GM18909 (cell line): ENCODE measurements around the gene UGGT2.
"Not testable (repeated sequence)": the region's sequence is repeated elsewhere in the genome, so short reads cannot be mapped to it uniquely, and the experiment has no call there.

Source experiments
- ATAC-seq: cut with Tn5 transposase; IDR thresholded peaks from one replicate; pipeline ENCODE4 v1.9.1; 2021; ENCODE audit warnings: mild to moderate bottlenecking; ENCODE audit not compliant: unreplicated experiment, poor library complexity

Gene UGGT2

GRCh38 chr13:96053003-96053703, at the start of gene UGGT2:
TSS of gene UGGT2 (minus strand) at chr13:96053401. CDS start at chr13:96053312, 89 bp downstream.
- ATAC-seq = peak; percentile 97

- no peak for ATAC-seq
Measured at GRCh38 chr13:96100457-96101220, 47.4 kb upstream of the UGGT2 start.

- ATAC-seq = no peak
Measured at GRCh38 chr13:96093296-96094006, 40.2 kb upstream of the UGGT2 start.

GRCh38 chr13:96091164-96092117, 38.2 kb upstream of the UGGT2 start:
- no peak for ATAC-seq

GRCh38 chr13:96090240-96091101, 37.3 kb upstream of the UGGT2 start:
- peak; percentile 58 for ATAC-seq

GRCh38 chr13:96089749-96090239, 36.6 kb upstream of the UGGT2 start, which contains the start of gene HS6ST3:
TSS of gene HS6ST3 (plus strand) at chr13:96090107.
- ATAC-seq = peak; percentile 51

- ATAC-seq = no peak
Measured at GRCh38 chr13:96089139-96089538, 35.9 kb upstream of the UGGT2 start.

GRCh38 chr13:96086736-96087135, 33.5 kb upstream of the UGGT2 start:
- no peak for ATAC-seq

GRCh38 chr13:96082640-96083039, 29.4 kb upstream of the UGGT2 start:
- ATAC-seq = no peak

- no peak for ATAC-seq
Measured at GRCh38 chr13:96081888-96082287, 28.7 kb upstream of the UGGT2 start.

- no peak for ATAC-seq
Measured at GRCh38 chr13:96080676-96081075, 27.5 kb upstream of the UGGT2 start.

- no peak for ATAC-seq
Measured at GRCh38 chr13:96075953-96076543, 22.8 kb upstream of the UGGT2 start.

- no peak for ATAC-seq
Measured at GRCh38 chr13:96072392-96072791, 19.2 kb upstream of the UGGT2 start.

- no peak for ATAC-seq
Measured at GRCh38 chr13:96071504-96071903, 18.3 kb upstream of the UGGT2 start.

GRCh38 chr13:96068729-96069128, 15.5 kb upstream of the UGGT2 start:
- peak; percentile 53 for ATAC-seq

- no peak for ATAC-seq
Measured at GRCh38 chr13:96065849-96066248, 12.6 kb upstream of the UGGT2 start.

GRCh38 chr13:96052656-96053002, 572 bp downstream of the UGGT2 start:
- ATAC-seq = peak; percentile 68

GRCh38 chr13:96051946-96052345, 1.3 kb downstream of the UGGT2 start:
- not testable (repeated sequence) for ATAC-seq
